A204.1 (cell line): Measurements from ENCODE around the gene SPRED3.
"Not testable (repeated sequence)": the region's sequence is repeated elsewhere in the genome, so short reads cannot be mapped to it uniquely, and the experiment has no call there.

Source experiments
- FAIRE-seq: peaks from 2 replicates; lab custom pipeline; 2012; peaks lifted over from hg19 to GRCh38; lab: Jason Lieb, UNC

The SPRED3 gene

DNA sequence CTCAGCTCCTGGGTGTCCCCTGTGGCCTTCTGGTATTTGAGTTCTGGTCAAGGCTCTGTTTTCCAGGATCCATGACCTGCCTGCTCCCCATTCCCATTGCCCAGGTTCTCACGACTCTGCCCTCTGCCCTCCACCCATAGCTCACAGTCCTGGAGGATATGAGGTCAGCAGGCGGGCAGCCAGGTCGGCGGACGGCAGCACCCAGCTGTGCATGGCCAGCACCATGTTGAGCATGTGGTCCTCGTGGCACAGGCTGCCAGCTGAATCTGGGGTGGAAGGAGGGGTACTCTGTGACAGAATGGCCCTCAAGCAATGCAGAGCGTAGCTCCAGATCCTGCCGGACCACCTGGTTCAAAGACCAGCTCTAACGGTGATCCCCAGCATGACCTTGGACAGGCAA lies 32.4 kb downstream of the SPRED3 start:
- no peak for FAIRE-seq

DNA sequence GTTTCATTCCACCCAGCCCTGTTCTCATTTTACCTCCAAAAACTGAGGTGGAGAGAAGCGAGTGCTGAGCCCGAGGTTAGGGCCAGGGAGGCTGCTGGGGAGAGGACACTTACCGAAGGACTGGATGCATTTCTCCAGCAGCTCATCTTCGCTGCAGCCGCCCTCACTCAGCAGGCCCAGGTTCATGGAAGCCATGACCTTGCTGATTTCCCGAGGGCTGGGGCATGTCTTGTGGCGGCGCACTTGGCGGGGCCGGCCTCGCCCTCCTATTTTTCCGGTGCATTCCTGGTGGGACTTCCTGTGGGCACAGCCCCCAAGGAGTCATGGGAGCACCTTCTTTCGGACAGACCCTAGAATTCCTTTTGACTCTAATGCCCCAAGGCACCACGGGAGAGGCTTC lies 33.4 kb downstream of the SPRED3 start:
- FAIRE-seq: no peak

GRCh38 chr19:38422438-38422837 lies 33.9 kb downstream of the SPRED3 start:
- no peak for FAIRE-seq

DNA sequence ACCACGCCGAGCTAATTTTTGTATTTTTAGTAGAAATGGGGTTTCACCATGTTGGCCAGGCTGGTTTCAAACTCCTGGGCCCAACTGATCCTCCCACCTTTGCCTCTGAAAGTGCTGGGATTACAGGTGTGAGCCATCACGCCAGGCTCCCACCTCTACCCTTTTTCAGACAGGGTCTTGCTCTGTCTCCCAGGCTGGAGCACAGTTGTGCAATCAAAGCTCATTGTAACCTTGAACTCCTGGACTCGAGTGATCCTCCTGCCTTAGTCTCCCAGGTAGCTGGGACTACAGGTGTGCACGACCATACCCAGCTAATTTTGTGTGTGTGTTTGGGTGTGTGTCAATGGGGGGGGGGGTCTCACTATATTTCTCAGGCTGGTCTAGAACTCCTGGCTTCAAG lies 35.8 kb downstream of the SPRED3 start:
- FAIRE-seq: no peak

GRCh38 chr19:38425222-38425809 lies 36.8 kb downstream of the SPRED3 start:
- no peak for FAIRE-seq

DNA sequence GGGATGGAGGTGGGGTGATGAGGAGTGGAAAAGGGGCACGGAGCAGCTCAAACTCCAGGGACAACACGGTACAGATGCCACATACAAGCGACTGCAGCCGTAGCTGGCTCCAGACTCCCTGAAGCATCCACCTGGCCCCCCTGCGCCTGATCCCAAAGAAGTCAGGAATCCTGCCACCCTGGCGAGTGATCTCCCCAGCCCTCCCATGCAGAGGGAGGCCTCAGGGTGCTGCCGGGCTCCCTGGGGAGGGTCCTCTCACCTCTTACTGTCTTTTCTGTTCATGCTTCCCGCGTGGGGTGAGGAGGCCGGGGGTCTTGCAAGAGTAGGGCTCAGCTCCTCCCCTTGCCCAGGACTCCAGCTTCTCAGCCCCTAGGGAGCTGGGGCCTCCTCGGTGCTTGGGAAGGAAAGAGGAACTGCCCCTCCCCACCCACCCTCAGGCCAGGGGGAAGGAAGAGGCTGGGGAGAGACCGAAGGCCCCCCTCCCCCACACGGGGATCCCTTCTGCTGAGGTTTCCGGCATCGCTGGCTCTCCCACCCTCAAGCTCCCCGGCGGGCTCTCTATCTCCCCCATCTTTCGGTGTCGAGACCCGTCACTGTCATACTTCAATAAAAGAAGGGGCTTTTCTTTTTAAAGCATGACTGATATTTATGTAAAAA lies 37.4 kb downstream of the SPRED3 start, which contains the start of gene RASGRP4:
TSS of gene RASGRP4 (minus strand) at position 410 of the 657 bp plus-strand sequence. CDS start at position 282, 128 bp downstream.
- no peak for FAIRE-seq

DNA sequence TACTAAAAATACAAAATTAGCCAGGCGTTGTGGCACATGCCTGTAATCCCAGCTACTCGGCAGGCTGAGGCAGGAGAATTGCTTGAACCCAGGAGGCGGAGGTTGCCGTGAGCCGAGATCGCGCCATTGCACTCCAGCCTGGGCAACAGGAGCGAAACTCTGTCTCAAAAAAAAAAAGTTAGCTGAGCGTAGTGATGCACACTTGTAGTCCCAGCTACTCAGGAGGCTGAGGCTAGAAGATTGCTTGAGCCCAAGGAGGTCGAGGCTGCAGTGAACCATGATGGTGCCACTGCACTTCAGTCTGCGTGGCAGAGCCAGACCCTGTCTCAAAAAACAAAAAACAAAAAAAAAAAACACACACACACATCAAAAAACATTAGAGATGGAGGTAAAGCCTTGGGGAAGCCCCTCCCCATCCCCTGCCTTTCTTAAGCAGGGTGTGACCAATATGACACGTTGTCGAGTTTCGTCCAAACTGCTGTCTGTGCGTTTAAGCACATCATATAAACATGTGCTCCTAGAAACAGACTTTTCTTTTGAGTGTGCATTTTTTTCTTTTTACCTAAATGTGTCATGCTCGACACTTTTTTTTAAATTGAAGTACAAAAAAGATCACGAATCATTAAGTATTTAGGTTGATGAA lies 38.7 kb downstream of the SPRED3 start:
- FAIRE-seq: not testable (repeated sequence)

GRCh38 chr19:38429055-38429810 lies 40.7 kb downstream of the SPRED3 start:
- FAIRE-seq: no peak

DNA sequence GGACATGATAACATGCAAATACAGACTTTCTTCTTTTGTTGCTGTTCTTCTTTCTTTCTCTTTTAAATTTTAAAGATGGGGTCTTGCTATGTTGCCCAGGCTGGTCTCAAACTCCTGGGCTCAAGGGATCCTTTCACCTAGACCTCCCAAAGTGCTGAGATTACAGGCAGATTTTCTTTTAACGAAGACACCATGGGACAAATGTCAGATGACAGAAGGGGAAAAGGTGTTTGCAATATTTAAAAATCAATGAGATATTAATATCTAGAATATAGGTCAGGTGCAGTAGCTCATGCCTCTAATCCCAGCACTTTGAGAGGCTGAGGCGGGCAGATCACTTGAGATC lies 41.3 kb downstream of the SPRED3 start:
- FAIRE-seq: no peak

DNA sequence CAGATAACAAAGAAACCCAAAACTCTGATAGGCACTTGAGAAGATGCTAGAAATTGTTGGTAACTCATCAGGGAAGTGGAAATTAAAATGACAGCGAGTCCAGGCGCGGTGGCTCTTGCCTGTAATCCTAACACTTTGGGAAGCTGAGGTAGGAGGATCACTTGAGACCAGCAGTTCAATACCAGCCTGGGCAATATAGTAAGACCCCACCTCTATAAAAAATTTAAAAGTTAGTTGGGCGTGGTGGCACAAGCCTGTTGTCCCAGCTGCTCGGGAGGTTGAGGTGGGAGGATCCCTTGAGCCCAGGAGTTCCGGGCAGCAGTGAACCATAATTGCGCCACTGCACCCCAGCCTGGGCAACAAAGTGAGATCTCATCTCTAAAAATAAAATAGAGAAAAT lies 42.4 kb downstream of the SPRED3 start:
- no peak for FAIRE-seq

DNA sequence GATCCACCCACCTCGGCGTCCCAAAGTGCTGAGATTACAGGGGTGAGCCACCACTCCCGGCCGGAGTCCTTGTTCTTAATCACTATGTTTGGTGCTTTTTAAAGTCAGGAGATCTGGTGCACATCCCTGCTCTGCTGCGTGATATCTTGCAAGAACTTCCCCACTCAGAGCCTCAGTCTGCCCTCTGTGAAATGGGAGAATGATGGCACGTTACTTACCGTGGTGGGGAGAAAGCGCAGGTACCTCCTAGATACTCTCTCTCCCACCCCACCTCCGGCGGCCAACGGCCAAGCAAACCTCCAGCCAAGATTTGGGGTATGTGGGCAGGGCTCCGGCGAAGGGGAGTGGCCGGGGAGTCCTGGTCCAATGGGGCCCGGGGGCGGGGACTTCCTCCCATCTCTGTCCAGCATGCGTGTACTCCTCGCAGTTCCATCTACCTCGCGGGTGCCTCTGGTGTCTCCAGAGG lies 44.8 kb downstream of the SPRED3 start, which contains the start of gene RYR1:
TSS of gene RYR1 (plus strand) at position 424 of the 466 bp plus-strand sequence. CDS start 139 bp downstream, outside the sequence.
- no peak for FAIRE-seq

GRCh38 chr19:38434549-38435051 lies 46.1 kb downstream of the SPRED3 start:
- no peak for FAIRE-seq

DNA sequence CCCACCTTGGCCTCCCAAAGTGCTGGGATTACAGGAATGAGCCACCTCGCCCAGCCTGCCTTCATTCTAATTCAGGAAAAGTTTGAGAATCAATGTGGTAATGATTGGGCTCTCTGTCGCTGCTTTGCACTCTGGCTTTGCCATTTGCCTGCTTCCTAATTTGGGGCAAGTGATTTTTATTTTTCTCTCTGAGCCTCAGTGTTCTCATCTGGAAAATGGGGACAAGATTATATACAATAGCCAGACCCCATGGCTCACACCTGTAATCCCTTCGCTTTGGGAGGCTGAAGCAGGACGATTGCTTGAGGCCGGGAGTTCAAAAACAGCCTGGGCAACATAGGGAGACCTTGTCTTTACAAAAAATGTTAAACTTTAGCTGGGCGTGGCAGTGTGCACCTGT lies 48.8 kb downstream of the SPRED3 start:
- no peak for FAIRE-seq

GRCh38 chr19:38437917-38438316 lies 49.4 kb downstream of the SPRED3 start:
- FAIRE-seq: no peak

DNA sequence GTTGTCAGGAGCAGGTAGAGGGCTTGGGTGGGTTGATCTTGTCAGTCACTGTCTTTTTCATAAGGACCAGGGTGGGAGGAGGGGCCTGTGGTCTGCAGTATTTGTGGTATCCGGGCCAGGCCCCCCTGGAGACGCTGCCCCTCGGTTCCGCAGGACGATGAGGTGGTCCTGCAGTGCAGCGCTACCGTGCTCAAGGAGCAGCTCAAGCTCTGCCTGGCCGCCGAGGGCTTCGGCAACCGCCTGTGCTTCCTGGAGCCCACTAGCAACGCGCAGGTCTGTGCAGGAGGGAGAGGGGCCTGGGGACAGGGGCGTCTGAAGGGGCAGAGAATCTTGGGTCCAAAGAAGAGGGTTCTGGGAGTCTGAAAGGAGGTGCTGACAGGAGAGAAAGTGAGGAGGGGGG lies 52.1 kb downstream of the SPRED3 start:
- no peak for FAIRE-seq

- no peak for FAIRE-seq
These were observed 53.3 kb downstream of the SPRED3 start for GRCh38 chr19:38441657-38442348.

DNA sequence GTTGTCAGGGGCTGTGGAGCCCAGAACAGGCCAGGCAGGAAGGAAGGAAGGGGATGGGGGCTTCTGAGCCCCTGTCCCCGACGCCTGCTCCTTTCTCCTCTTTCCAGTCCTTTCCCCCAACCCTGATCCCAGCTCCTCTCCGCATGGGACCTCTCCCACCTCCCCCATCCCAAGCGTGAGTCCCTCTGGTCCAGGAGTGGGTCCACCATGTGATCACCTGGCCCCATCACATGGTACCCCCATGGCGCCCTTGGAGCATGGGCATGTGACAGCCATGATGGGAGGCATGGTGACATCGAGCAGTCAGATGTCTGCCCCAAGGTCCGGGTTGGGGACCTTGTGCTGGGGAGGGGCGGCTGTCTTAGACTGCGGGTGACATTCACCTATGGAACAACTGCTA lies 54.2 kb downstream of the SPRED3 start:
- FAIRE-seq: no peak

DNA sequence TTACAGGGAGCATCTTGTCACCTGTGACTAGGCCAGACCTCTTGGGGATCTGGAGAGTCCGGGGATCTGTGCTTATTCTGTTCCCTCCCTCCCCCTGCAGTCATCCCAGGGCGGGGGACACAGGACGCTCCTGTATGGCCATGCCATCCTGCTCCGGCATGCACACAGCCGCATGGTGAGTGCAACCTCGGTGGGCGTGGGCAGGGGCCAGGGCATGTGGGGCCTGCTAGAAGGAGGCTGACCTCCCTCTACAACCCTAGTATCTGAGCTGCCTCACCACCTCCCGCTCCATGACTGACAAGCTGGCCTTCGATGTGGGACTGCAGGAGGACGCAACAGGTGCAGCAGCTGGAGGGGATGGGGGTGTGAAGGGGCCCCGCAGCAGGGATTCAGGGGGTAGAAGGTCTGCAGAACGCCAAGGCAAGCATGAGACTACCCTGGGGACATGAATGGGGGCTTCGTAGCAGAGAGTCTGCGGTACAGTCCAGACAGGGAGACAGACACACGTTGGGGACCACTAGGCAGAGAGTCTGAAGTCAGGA lies 55.0 kb downstream of the SPRED3 start:
- FAIRE-seq: no peak

- FAIRE-seq: no peak
These were observed 55.5 kb downstream of the SPRED3 start for GRCh38 chr19:38444026-38444425.

- no peak for FAIRE-seq
These were observed 56.9 kb downstream of the SPRED3 start for GRCh38 chr19:38445362-38445761.

- FAIRE-seq: no peak
These were observed 59.7 kb downstream of the SPRED3 start for GRCh38 chr19:38448225-38448624.
